ENCODE measurements around the gene GPHN. TPM values are rescaled to one million over a fixed set of nuclear protein-coding genes. Genes with fewer than 3 reads are reported as not detected.

Gene GPHN
- polyA plus RNA-seq, 2 of the 4 experiments (the other 2 are of a cell fraction) = 12.7 to 15.5 TPM

DNA sequence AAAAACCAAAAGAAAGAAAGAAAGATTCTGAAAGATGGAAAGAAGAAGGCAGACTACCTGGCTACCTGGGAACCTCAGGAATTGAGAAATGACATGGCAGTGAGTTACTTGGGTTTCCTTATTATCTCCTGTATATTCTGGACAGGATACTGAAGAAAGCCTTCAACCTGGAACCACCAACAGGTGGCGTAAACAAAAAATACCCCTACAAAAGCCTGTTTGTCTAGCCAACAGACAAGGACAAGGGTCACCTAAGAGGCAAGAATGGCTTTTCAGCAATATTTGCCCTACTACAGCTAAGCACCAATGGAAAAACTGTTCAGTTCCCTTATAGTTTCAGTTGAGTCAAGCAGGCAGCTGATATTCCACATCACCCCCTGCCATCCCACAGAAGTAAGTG is 274.9 kb downstream of the GPHN start:
- no peak overlapping the region for H3K4me3 ChIP-seq
- CTCF ChIA-PET = no interaction called here
- no peaks in the 10 kb centered on the region for H3K4me1 ChIP-seq
- H3K4me2 ChIP-seq = no peak overlapping the region
- 85% methylated on average over 1 of the region's 1 CpG for WGBS (ENCODE audit: missing lambda C conversion rate)
- H3K9me3 ChIP-seq = no peaks in the 10 kb centered on the region
- DNase-seq (ENCODE audit: low read depth in 1 of 2, low spot score in 1 of 2) (no peak), ATAC-seq (no peak), FAIRE-seq (no peak)
- no peak overlapping the region for H3K27ac ChIP-seq
- POLR2A ChIA-PET = no interaction called here
- TF ChIP-seq KDM1A (IDR thresholded peaks at IDR 0.05; ENCODE audit: low read depth) (no peak), CEBPB (IDR thresholded peaks at IDR 0.05) (no peak), PHF8 (IDR thresholded peaks at IDR 0.05; ENCODE audit: borderline replicate concordance, low read depth) (no peak), EHMT2 (IDR thresholded peaks at IDR 0.05; ENCODE audit: low read depth) (no peak), NR3C1 (IDR thresholded peaks at IDR 0.05) (no peak)
- TF ChIP-seq, protein P1, sequence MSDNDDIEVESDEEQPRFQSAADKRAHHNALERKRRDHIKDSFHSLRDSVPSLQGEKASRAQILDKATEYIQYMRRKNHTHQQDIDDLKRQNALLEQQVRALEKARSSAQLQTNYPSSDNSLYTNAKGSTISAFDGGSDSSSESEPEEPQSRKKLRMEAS (IDR thresholded peaks at IDR 0.05) = no peak

DNA sequence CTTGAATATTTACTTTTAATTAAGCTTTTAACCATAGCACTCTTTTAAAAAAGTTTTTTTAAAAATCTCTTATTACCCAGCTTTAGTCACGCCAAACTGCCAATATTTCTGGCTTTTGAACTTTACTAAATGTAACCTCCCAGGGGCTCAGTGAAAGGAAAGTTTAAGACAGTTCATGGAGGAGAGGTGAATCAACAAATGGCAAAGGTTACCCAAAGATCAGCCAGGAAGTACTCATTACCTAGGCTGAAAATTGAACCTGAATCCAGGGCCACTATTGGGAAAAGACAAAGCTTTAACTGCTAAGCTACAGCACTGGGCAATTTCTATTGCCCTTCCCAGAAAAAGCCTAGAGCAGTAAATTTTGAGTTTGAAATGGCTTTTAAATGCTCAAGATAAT is 282.2 kb downstream of the GPHN start:
- no peaks in the 10 kb centered on the region for H3K4me1 ChIP-seq
- ChIA-PET CTCF (interaction anchor here (0.6 to 1.4 kb wide), 3 partner anchors 32 to 166 kb away, joined by 3 to 4 read pairs (median 3); no protein-coding TSS in a partner anchor), POLR2A (no interaction called here)
- TF ChIP-seq, protein P2, sequence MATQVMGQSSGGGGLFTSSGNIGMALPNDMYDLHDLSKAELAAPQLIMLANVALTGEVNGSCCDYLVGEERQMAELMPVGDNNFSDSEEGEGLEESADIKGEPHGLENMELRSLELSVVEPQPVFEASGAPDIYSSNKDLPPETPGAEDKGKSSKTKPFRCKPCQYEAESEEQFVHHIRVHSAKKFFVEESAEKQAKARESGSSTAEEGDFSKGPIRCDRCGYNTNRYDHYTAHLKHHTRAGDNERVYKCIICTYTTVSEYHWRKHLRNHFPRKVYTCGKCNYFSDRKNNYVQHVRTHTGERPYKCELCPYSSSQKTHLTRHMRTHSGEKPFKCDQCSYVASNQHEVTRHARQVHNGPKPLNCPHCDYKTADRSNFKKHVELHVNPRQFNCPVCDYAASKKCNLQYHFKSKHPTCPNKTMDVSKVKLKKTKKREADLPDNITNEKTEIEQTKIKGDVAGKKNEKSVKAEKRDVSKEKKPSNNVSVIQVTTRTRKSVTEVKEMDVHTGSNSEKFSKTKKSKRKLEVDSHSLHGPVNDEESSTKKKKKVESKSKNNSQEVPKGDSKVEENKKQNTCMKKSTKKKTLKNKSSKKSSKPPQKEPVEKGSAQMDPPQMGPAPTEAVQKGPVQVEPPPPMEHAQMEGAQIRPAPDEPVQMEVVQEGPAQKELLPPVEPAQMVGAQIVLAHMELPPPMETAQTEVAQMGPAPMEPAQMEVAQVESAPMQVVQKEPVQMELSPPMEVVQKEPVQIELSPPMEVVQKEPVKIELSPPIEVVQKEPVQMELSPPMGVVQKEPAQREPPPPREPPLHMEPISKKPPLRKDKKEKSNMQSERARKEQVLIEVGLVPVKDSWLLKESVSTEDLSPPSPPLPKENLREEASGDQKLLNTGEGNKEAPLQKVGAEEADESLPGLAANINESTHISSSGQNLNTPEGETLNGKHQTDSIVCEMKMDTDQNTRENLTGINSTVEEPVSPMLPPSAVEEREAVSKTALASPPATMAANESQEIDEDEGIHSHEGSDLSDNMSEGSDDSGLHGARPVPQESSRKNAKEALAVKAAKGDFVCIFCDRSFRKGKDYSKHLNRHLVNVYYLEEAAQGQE (IDR thresholded peaks at IDR 0.05) = no peak
- TF ChIP-seq, protein P3, sequence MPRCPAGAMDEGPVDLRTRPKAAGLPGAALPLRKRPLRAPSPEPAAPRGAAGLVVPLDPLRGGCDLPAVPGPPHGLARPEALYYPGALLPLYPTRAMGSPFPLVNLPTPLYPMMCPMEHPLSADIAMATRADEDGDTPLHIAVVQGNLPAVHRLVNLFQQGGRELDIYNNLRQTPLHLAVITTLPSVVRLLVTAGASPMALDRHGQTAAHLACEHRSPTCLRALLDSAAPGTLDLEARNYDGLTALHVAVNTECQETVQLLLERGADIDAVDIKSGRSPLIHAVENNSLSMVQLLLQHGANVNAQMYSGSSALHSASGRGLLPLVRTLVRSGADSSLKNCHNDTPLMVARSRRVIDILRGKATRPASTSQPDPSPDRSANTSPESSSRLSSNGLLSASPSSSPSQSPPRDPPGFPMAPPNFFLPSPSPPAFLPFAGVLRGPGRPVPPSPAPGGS (IDR thresholded peaks at IDR 0.05) = no peak
- TF ChIP-seq ESRRA (IDR thresholded peaks at IDR 0.05; ENCODE audit: borderline replicate concordance, low read length) (no peak), GATA3 (IDR thresholded peaks at IDR 0.05; ENCODE audit: borderline replicate concordance) (no peak), NFE2L2 (conservative IDR thresholded peaks at IDR 0.05; ENCODE audit: low read length) (no peak), MAZ (IDR thresholded peaks at IDR 0.05; ENCODE audit: borderline replicate concordance, low read depth, low read length) (no peak), JUN (IDR thresholded peaks at IDR 0.05) (no peak), MAFK (IDR thresholded peaks at IDR 0.05; ENCODE audit: partially characterized antibody) (no peak)
- TF ChIP-seq, protein P1 (IDR thresholded peaks at IDR 0.05) = no peak
- TF ChIP-seq, protein P4, sequence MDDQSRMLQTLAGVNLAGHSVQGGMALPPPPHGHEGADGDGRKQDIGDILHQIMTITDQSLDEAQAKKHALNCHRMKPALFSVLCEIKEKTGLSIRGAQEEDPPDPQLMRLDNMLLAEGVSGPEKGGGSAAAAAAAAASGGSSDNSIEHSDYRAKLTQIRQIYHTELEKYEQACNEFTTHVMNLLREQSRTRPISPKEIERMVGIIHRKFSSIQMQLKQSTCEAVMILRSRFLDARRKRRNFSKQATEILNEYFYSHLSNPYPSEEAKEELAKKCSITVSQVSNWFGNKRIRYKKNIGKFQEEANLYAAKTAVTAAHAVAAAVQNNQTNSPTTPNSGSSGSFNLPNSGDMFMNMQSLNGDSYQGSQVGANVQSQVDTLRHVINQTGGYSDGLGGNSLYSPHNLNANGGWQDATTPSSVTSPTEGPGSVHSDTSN (IDR thresholded peaks at IDR 0.05) = no peak
- 88% methylated on average over 1 of the region's 1 CpG for WGBS (ENCODE audit: missing lambda C conversion rate)
- no peaks in the 10 kb centered on the region for H3K9me3 ChIP-seq
- no peak overlapping the region for H3K27ac ChIP-seq
- ATAC-seq (no peak), FAIRE-seq (no peak), DNase-seq (ENCODE audit: low read depth in 1 of 2, low spot score in 1 of 2) (no peak)
- no peak overlapping the region for H3K4me3 ChIP-seq
- no peak overlapping the region for H3K4me2 ChIP-seq

DNA sequence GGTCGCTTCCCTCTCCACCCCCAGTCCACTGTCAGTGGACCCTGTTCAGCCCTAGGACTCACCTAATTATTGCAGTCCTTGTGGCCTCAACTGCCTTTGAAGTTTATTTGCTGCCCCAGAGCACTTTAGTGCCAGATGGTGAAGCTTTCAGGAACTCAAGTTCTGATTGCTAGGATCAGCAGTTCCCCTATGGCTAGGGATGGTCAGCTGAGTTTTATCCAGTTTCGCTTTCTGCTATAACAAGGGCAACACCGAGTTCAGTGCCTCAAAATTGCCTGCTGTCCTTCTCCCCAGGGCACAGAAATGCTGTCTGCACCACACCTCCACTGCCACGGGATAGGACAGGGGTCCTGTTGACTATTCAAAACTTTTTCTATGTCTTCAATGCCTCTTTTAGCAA is 295.0 kb downstream of the GPHN start:
- Histone ChIP-seq H3K4me2 (no peak overlapping the region), H3K27ac (no peak overlapping the region), H3K4me1 (no peaks in the 10 kb centered on the region), H3K9me3 (no peaks in the 10 kb centered on the region; the same call in 2 of the 3 replicates), H3K4me3 (no peak overlapping the region)
- DNase-seq (ENCODE audit: low read depth in 1 of 2, low spot score in 1 of 2) (no peak), ATAC-seq (no peak), FAIRE-seq (no peak)
- TF ChIP-seq RAD21 (conservative IDR thresholded peaks at IDR 0.05 in 1 of 2, IDR thresholded peaks at IDR 0.05 in 1 of 2) (no peak), CHD2 (IDR thresholded peaks at IDR 0.05; ENCODE audit: low read length, partially characterized antibody) (no peak), KDM5A (IDR thresholded peaks at IDR 0.05) (no peak), RCOR1 (IDR thresholded peaks at IDR 0.05; ENCODE audit: low read depth, low read length) (no peak), ZFP36 (IDR thresholded peaks at IDR 0.05; ENCODE audit: borderline replicate concordance, partially characterized antibody) (no peak), ZSCAN20 (CRISPR knock-in tag; IDR thresholded peaks at IDR 0.05) (no peak), MAZ (IDR thresholded peaks at IDR 0.05; ENCODE audit: borderline replicate concordance, low read depth, low read length) (no peak)
- TF ChIP-seq, protein P3 (IDR thresholded peaks at IDR 0.05) = no peak
- TF ChIP-seq, protein P5, sequence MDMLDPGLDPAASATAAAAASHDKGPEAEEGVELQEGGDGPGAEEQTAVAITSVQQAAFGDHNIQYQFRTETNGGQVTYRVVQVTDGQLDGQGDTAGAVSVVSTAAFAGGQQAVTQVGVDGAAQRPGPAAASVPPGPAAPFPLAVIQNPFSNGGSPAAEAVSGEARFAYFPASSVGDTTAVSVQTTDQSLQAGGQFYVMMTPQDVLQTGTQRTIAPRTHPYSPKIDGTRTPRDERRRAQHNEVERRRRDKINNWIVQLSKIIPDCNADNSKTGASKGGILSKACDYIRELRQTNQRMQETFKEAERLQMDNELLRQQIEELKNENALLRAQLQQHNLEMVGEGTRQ (IDR thresholded peaks at IDR 0.05) = no peak
- TF ChIP-seq, protein P6, sequence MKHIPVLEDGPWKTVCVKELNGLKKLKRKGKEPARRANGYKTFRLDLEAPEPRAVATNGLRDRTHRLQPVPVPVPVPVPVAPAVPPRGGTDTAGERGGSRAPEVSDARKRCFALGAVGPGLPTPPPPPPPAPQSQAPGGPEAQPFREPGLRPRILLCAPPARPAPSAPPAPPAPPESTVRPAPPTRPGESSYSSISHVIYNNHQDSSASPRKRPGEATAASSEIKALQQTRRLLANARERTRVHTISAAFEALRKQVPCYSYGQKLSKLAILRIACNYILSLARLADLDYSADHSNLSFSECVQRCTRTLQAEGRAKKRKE (CRISPR knock-in tag; IDR thresholded peaks at IDR 0.05; ENCODE audit: low read depth) = no peak
- POLR2A ChIA-PET = no interaction called here
- WGBS (ENCODE audit: missing lambda C conversion rate) = 72% methylated on average over 4 of the region's 4 CpGs
- CTCF ChIA-PET = no interaction called here

All from A549 (cell line).